Fibroblast of lung (primary cell): ENCODE results near the gene NACC1.

Source experiments
- CTCF ChIP-seq, 2 donors: IDR thresholded peaks in 1 of 2; conservative IDR thresholded peaks in 1 of 2; 1 replicate in 1 of 2; 2 replicates in 1 of 2; pipeline ENCODE4 v1.5.1; 2011 to 2012; ENCODE audit warnings: low read length in 2 of 2, control low read depth in 1 of 2, inconsistent platforms in 1 of 2, low read depth in 1 of 2, mild to moderate bottlenecking in 1 of 2
- EZH2 ChIP-seq: IDR thresholded peaks from 2 replicates; pipeline ENCODE4 v1.5.1; 2012; ENCODE audit warnings: low read length, control low read depth, mild to moderate bottlenecking; ENCODE audit errors: missing control alignments

- TF ChIP-seq CTCF (conservative IDR thresholded peaks at IDR 0.05 in 1 of 2, IDR thresholded peaks at IDR 0.05 in 1 of 2; ENCODE audit: low read depth in 1 of 2, low read length in 2 of 2) (no peak), EZH2 (no peak)
Measured at GRCh38 chr19:13095934-13096927, 21.8 kb upstream of the NACC1 start.
